Caco-2 (cell line): Measurements from ENCODE around the gene FITM1. TPM values are rescaled to one million over a fixed set of nuclear protein-coding genes. Genes with fewer than 3 reads are reported as not detected.

Experiments
- BruUV-seq: library from RNA; stranded (reverse); fragments of 400-500 nt; replicated peaks from 2 replicates; lab custom pipeline; 2021; lab: Mats Ljungman, UMichigan
- CTCF ChIA-PET: fragments of 300-600 bp; sonication (Branson Sonifier 250); formaldehyde crosslinking; loops from one replicate; lab custom pipeline; 2022; ENCODE audit warnings: antibody characterized with exemption; lab: Charles Lee
- POLR2A ChIA-PET: fragments of 300-600 bp; sonication (Branson Sonifier 250); formaldehyde crosslinking; loops from one replicate; lab custom pipeline; 2022; ENCODE audit warnings: antibody characterized with exemption; lab: Charles Lee
- DNase-seq, 2 experiments: peaks; one replicate each; pipeline versions ENCODE4 v3.0.0 to v3.0.0-alpha.2; 2020 to 2022
- H3K27me3 ChIP-seq: replicated peaks from 2 replicates; pipeline ENCODE4 v1.6.0; 2011; ENCODE audit warnings: low read length; ENCODE audit not compliant: control insufficient read depth, insufficient read depth
- H3K36me3 ChIP-seq: 2 replicates; pipeline ENCODE4 v1.5.1; 2011; ENCODE audit warnings: low read length; ENCODE audit not compliant: control insufficient read depth, insufficient read depth
- H3K4me1 ChIP-seq: fragments of 250-450 bp; sonication (Bioruptor Pico); 2 replicates; pipeline ENCODE4 v1.5.1; 2020; ENCODE audit warnings: mild to moderate bottlenecking
- H3K4me3 ChIP-seq: 2 replicates; pipeline ENCODE4 v1.5.1; 2011; ENCODE audit warnings: low read depth, mild to moderate bottlenecking, control low read depth, low read length
- H3K9me3 ChIP-seq: fragments of 250-450 bp; sonication (Bioruptor Pico); 2 replicates; pipeline ENCODE4 v1.5.1; 2020; ENCODE audit warnings: mild to moderate bottlenecking, moderate library complexity
- H3K27ac Mint-ChIP-seq: one replicate; pipeline ENCODE4 v1.8.0; 2022; ENCODE audit warnings: mixed read lengths; ENCODE audit not compliant: unreplicated experiment
- H3K27me3 Mint-ChIP-seq: one replicate; pipeline ENCODE4 v1.8.0; 2022; ENCODE audit warnings: mixed read lengths; ENCODE audit not compliant: insufficient read depth, unreplicated experiment
- H3K36me3 Mint-ChIP-seq: one replicate; pipeline ENCODE4 v1.8.0; 2022; ENCODE audit warnings: mild to moderate bottlenecking, mixed read lengths; ENCODE audit not compliant: insufficient read depth, unreplicated experiment
- H3K4me1 Mint-ChIP-seq: one replicate; pipeline ENCODE4 v1.8.0; 2022; ENCODE audit warnings: low read depth, mixed read lengths; ENCODE audit not compliant: unreplicated experiment
- H3K4me3 Mint-ChIP-seq: one replicate; pipeline ENCODE4 v1.8.0; 2022; ENCODE audit warnings: mild to moderate bottlenecking, moderate library complexity, mixed read lengths; ENCODE audit not compliant: unreplicated experiment
- H3K9me3 Mint-ChIP-seq: one replicate; pipeline ENCODE4 v1.8.0; 2022; ENCODE audit warnings: mixed read lengths; ENCODE audit not compliant: unreplicated experiment
- CTCF ChIP-seq, 2 experiments: fragments of 200-600 bp in 1 of 2; IDR thresholded peaks; 1 replicate in 1 of 2; 2 replicates in 1 of 2; pipeline versions ENCODE4 v1.5.1 to v1.8.0; 2011 to 2022; ENCODE audit warnings: antibody characterized with exemption in 1 of 2, control low read depth in 1 of 2, inconsistent platforms in 1 of 2, low read depth in 1 of 2, low read length in 1 of 2, mild to moderate bottlenecking in 1 of 2, moderate library complexity in 1 of 2; ENCODE audit not compliant: insufficient read depth in 1 of 2, severe bottlenecking in 1 of 2, unreplicated experiment in 1 of 2
- intact Hi-C: fragments of 100-400 bp; cut with micrococcal nuclease; formaldehyde crosslinking; loops from one replicate; pipeline ENCODE4 v1.10.0; 2022; ENCODE audit not compliant: unreplicated experiment
- total RNA-seq: library from RNA; stranded (reverse); gene quantifications from 2 replicates; pipeline ENCODE4 v1.2.3, GENCODE V29; 2022

Gene FITM1
- total RNA-seq, 1 experiment from 2014 or later: 0.39 TPM

- H3K36me3 Mint-ChIP-seq: peaks cover 58% of the 10 kb centered on the region
- Histone ChIP-seq H3K4me1 (peaks cover 8% of the 10 kb centered on the region), H3K9me3 (no peaks in the 10 kb centered on the region), H3K27me3 (no peaks in the 10 kb centered on the region), H3K36me3 (peaks cover 2% of the 10 kb centered on the region; the same call in 1 of the 2 replicates), H3K4me3 (no peak overlapping the region)
- intact Hi-C loops: no loop called here
- peaks cover 6% of the 10 kb centered on the region for H3K4me1 Mint-ChIP-seq
- DNase-seq: no peak
- no peak overlapping the region for H3K27ac Mint-ChIP-seq
- TF ChIP-seq CTCF (IDR thresholded peaks at IDR 0.05; ENCODE audit: insufficient read depth in 1 of 2, low read depth in 1 of 2, low read length in 1 of 2, severe bottlenecking in 1 of 2, unreplicated experiment in 1 of 2): no peak
- no TSS peak for BruUV-seq
- H3K27me3 Mint-ChIP-seq: no peaks in the 10 kb centered on the region
- H3K9me3 Mint-ChIP-seq: no peaks in the 10 kb centered on the region
- no peak overlapping the region for H3K4me3 Mint-ChIP-seq
- ChIA-PET CTCF (no interaction called here), POLR2A (no interaction called here)
These were observed 26.4 kb downstream of the FITM1 start for GRCh38 chr14:24156840-24157239.

- H3K27me3 ChIP-seq: no peaks in the 10 kb centered on the region
- H3K4me1 Mint-ChIP-seq: peaks cover 6% of the 10 kb centered on the region
- TF ChIP-seq CTCF (IDR thresholded peaks at IDR 0.05; ENCODE audit: insufficient read depth in 1 of 2, low read depth in 1 of 2, low read length in 1 of 2, severe bottlenecking in 1 of 2, unreplicated experiment in 1 of 2): no peak
- no peaks in the 10 kb centered on the region for H3K27me3 Mint-ChIP-seq
- DNase-seq: no peak
- no peaks in the 10 kb centered on the region for H3K9me3 Mint-ChIP-seq
- H3K36me3 Mint-ChIP-seq: peaks cover 53% of the 10 kb centered on the region
- no TSS peak for BruUV-seq
- peaks cover 2% of the 10 kb centered on the region; the same call in 1 of the 2 replicates for H3K36me3 ChIP-seq
- peaks cover 12% of the 10 kb centered on the region for H3K4me1 ChIP-seq
- intact Hi-C loops: no loop called here
- H3K9me3 ChIP-seq: no peaks in the 10 kb centered on the region
- H3K27ac Mint-ChIP-seq: no peak overlapping the region
- POLR2A ChIA-PET: interaction anchor here (0.8 kb wide), 1 partner anchor 43 kb away, joined by 4 read pairs; the partner anchor contains the start of genes DCAF11 and NRL
- H3K4me3 Mint-ChIP-seq: no peak overlapping the region
- CTCF ChIA-PET: no interaction called here
- no peak overlapping the region for H3K4me3 ChIP-seq
These were observed 26.9 kb downstream of the FITM1 start for GRCh38 chr14:24157331-24157730.

GRCh38 chr14:24159777-24160498 lies 29.5 kb downstream of the FITM1 start:
- H3K4me1 Mint-ChIP-seq: peaks cover 6% of the 10 kb centered on the region
- ChIA-PET POLR2A (interaction anchor here (1.8 to 2.5 kb wide), 2 partner anchors 13 to 24 kb away, joined by 7 to 15 read pairs; partner anchors contain the start of genes PSME1, PSME2 and RNF31), CTCF (interaction anchor here (0.7 to 2.3 kb wide), 7 partner anchors 13 to 148 kb away, joined by 3 to 47 read pairs (median 8); partner anchors contain the start of genes CIDEB, PSME1, PSME2 and RNF31)
- no peak for DNase-seq
- Histone ChIP-seq H3K4me1 (peaks cover 12% of the 10 kb centered on the region), H3K9me3 (no peaks in the 10 kb centered on the region), H3K27me3 (no peaks in the 10 kb centered on the region), H3K36me3 (peaks cover 2% of the 10 kb centered on the region), H3K4me3 (no peak overlapping the region)
- H3K36me3 Mint-ChIP-seq: peaks cover 50% of the 10 kb centered on the region
- no peaks in the 10 kb centered on the region for H3K9me3 Mint-ChIP-seq
- no peak overlapping the region for H3K4me3 Mint-ChIP-seq
- no peaks in the 10 kb centered on the region for H3K27me3 Mint-ChIP-seq
- BruUV-seq: no TSS peak
- TF ChIP-seq CTCF (IDR thresholded peaks at IDR 0.05; ENCODE audit: insufficient read depth in 1 of 2, low read depth in 1 of 2, low read length in 1 of 2, severe bottlenecking in 1 of 2, unreplicated experiment in 1 of 2): no peak
- intact Hi-C loops: no loop called here
- H3K27ac Mint-ChIP-seq: no peak overlapping the region
